ENCODE measurements around the gene N4BP2L1.
"Not testable (repeated sequence)": the region's sequence is repeated elsewhere in the genome, so short reads cannot be mapped to it uniquely, and the experiment has no call there.

The N4BP2L1 gene

DNA sequence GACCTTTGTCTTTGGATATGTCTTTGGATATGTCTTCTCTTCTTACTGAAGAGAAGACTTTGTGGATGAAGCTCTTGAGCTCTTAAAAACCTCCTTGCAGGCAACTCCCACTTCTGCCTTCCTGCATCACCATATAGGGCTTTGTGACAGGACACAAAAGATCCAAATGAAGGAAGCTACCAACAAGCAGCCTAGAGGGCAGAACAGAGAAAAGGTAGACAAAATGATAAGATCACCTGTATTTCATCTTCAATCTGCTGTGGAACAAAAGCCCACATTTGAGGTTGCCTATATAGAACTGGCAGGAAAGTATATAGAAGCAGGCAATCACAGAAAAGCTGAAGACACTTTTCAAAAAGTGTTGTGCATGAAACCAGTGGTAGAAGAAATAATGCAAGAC lies 42.5 kb downstream of the N4BP2L1 start:
- no peak overlapping the region for H3K4me3 Mint-ChIP-seq
- no peak overlapping the region for H3K27ac Mint-ChIP-seq
- H3K36me3 Mint-ChIP-seq, result no peaks in the 10 kb centered on the region
- H3K4me1 Mint-ChIP-seq (ENCODE audit: low read depth), result peaks cover 11% of the 10 kb centered on the region
- H3K27me3 Mint-ChIP-seq, result no peaks in the 10 kb centered on the region
- H3K9me3 Mint-ChIP-seq (ENCODE audit: low read depth), result no peaks in the 10 kb centered on the region

DNA sequence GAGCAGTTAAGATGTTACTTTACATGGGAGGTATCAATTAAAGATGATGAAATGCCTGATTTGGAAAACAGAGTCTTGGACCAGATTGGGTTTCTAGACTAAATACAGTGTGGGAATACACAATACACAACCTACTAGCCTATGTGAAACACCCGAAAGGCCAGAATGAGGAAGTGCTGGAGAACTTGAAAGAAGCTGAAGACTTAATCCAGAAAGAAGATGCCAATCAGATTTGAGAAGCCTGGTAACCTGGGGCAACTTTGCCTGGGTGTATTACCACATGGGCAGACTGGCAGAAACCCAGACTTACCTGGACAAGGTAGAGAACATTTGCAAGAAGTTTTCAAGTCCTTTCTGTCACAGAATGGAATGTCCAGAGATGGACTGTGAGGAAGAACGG lies 43.2 kb downstream of the N4BP2L1 start:
- Mint-ChIP-seq H3K27ac (no peak overlapping the region), H3K4me1 (ENCODE audit: low read depth) (peaks cover 5% of the 10 kb centered on the region), H3K9me3 (ENCODE audit: low read depth) (no peaks in the 10 kb centered on the region), H3K4me3 (no peak overlapping the region), H3K27me3 (no peaks in the 10 kb centered on the region), H3K36me3 (no peaks in the 10 kb centered on the region)

- Mint-ChIP-seq H3K27ac (no peak overlapping the region), H3K9me3 (ENCODE audit: low read depth) (no peaks in the 10 kb centered on the region), H3K27me3 (no peaks in the 10 kb centered on the region), H3K4me1 (ENCODE audit: low read depth) (no peaks in the 10 kb centered on the region), H3K4me3 (no peak overlapping the region), H3K36me3 (no peaks in the 10 kb centered on the region)
Measured at GRCh38 chr13:32383836-32384618, 43.9 kb downstream of the N4BP2L1 start.

DNA sequence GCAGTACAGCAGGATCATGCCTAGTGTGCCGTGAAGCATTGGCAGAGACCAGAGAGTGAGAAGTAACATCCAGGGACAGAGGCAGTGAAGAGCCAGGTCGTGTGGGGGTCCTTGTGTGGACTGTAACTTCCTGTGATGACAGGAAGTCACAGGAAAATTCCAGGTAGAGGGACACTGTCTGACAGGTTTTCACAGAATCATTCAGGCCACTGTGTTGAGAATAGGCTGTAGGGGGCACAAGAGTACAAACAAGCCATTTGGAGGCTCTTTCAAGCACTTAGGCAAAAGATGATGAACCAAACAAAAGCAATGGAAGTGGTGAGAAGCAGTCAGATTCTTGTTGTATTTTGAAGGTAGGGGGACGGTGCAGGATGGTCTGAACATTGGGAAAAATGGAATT lies 46.4 kb downstream of the N4BP2L1 start:
- H3K27ac Mint-ChIP-seq, result no peak overlapping the region
- no peaks in the 10 kb centered on the region for H3K9me3 Mint-ChIP-seq (ENCODE audit: low read depth)
- no peaks in the 10 kb centered on the region for H3K4me1 Mint-ChIP-seq (ENCODE audit: low read depth)
- no peaks in the 10 kb centered on the region for H3K27me3 Mint-ChIP-seq
- no peaks in the 10 kb centered on the region for H3K36me3 Mint-ChIP-seq
- H3K4me3 Mint-ChIP-seq, result no peak overlapping the region

- Mint-ChIP-seq H3K4me3 (no peak overlapping the region), H3K36me3 (peaks cover 3% of the 10 kb centered on the region), H3K27ac (no peak overlapping the region)
Measured at GRCh38 chr13:32378012-32378411, 49.9 kb downstream of the N4BP2L1 start.

DNA sequence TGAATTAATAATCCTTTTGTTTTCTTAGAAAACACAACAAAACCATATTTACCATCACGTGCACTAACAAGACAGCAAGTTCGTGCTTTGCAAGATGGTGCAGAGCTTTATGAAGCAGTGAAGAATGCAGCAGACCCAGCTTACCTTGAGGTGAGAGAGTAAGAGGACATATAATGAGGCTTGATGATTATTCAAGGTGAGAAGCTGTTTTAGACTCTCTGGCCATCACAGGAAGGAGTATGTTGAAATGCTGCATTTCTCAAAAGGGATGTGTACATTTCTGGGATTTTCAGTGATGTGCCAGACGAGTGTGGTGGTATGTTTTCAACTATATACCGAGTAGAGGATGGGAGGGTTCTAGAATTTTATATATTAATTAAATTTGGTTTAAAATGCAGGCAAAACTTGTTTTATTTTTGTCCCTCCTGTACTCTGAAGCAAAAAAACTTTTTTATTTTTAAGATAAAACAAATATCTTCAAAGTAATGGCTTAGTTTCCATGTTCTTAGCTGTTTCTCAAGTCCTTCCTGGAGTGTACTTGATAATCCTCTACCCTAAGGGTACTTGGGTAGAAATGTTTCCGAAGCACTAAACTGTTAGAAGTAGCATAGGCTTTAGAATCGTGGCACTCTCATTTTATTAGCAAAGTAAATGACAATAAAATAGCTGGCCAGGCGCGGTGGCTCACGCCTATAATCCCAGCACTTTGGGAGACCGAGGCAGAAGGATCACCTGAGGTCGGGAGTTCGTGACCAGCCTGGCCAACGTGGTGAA lies 51.1 kb downstream of the N4BP2L1 start:
- Mint-ChIP-seq H3K36me3 (peaks cover 9% of the 10 kb centered on the region), H3K27ac (no peak overlapping the region)

More at GRCh38 chr13:32378012-32378411, 49.9 kb downstream of the N4BP2L1 start:
- H3K4me1 Mint-ChIP-seq (ENCODE audit: low read depth), result no peaks in the 10 kb centered on the region
- no peaks in the 10 kb centered on the region for H3K9me3 Mint-ChIP-seq (ENCODE audit: low read depth)
- no peaks in the 10 kb centered on the region for H3K27me3 Mint-ChIP-seq

DNA sequence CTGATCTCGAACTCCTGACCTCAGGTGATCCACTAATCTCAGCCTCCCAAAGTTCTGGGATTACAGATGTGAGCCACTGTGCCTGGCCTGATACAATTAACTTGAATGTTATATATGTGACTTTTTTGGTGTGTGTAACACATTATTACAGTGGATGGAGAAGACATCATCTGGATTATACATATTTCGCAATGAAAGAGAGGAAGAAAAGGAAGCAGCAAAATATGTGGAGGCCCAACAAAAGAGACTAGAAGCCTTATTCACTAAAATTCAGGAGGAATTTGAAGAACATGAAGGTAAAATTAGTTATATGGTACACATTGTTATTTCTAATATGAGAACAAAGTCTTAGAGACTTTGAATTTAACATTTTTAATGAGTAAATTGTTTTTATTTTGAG lies 57.1 kb downstream of the N4BP2L1 start:
- Mint-ChIP-seq H3K9me3 (ENCODE audit: low read depth) (no peaks in the 10 kb centered on the region), H3K27me3 (no peaks in the 10 kb centered on the region), H3K4me1 (ENCODE audit: low read depth) (no peaks in the 10 kb centered on the region), H3K36me3 (peaks cover 16% of the 10 kb centered on the region), H3K27ac (no peak overlapping the region), H3K4me3 (no peak overlapping the region)

More for the DNA sequence above, 51.1 kb downstream of the N4BP2L1 start:
- H3K4me1 Mint-ChIP-seq (ENCODE audit: low read depth), result no peaks in the 10 kb centered on the region
- no peaks in the 10 kb centered on the region for H3K27me3 Mint-ChIP-seq
- H3K9me3 Mint-ChIP-seq (ENCODE audit: low read depth), result no peaks in the 10 kb centered on the region
- H3K4me3 Mint-ChIP-seq, result no peak overlapping the region

GRCh38 chr13:32362574-32362973 lies 65.4 kb downstream of the N4BP2L1 start:
- Mint-ChIP-seq H3K36me3 (peaks cover 8% of the 10 kb centered on the region), H3K9me3 (ENCODE audit: low read depth) (no peaks in the 10 kb centered on the region)

GRCh38 chr13:32355935-32356334 lies 72.0 kb downstream of the N4BP2L1 start:
- peaks cover 10% of the 10 kb centered on the region for H3K36me3 Mint-ChIP-seq
- H3K4me1 Mint-ChIP-seq (ENCODE audit: low read depth); H3K9me3 Mint-ChIP-seq (ENCODE audit: low read depth); H3K27me3 Mint-ChIP-seq; H3K27ac Mint-ChIP-seq; H3K4me3 Mint-ChIP-seq: not testable (repeated sequence)

More at GRCh38 chr13:32362574-32362973, 65.4 kb downstream of the N4BP2L1 start:
- Mint-ChIP-seq H3K4me3 (no peak overlapping the region), H3K27me3 (no peaks in the 10 kb centered on the region), H3K27ac (no peak overlapping the region), H3K4me1 (ENCODE audit: low read depth) (no peaks in the 10 kb centered on the region)

DNA sequence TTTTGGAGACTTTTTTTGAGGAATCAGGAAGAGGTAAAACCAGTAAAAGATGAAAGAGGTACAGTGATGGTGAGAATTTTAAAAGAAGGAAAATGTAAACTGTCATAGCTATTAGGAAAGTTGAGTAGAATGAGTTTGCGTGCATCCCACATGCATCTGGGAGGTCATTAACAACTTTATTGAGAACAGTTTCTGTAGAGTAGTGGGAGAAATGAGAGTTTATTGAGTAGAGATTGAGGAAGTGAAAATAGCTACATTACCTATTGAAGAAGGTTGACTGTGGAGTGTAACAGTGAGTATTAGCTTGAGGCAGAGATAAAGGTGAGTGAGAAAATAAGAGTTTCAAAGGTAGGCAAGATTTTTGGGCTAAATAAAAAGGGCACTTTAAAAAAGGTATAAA lies 73.9 kb downstream of the N4BP2L1 start:
- Mint-ChIP-seq H3K9me3 (ENCODE audit: low read depth) (no peaks in the 10 kb centered on the region), H3K4me3 (no peak overlapping the region), H3K36me3 (peaks cover 13% of the 10 kb centered on the region), H3K27me3 (no peaks in the 10 kb centered on the region), H3K4me1 (ENCODE audit: low read depth) (peaks cover 4% of the 10 kb centered on the region), H3K27ac (no peak overlapping the region)

DNA sequence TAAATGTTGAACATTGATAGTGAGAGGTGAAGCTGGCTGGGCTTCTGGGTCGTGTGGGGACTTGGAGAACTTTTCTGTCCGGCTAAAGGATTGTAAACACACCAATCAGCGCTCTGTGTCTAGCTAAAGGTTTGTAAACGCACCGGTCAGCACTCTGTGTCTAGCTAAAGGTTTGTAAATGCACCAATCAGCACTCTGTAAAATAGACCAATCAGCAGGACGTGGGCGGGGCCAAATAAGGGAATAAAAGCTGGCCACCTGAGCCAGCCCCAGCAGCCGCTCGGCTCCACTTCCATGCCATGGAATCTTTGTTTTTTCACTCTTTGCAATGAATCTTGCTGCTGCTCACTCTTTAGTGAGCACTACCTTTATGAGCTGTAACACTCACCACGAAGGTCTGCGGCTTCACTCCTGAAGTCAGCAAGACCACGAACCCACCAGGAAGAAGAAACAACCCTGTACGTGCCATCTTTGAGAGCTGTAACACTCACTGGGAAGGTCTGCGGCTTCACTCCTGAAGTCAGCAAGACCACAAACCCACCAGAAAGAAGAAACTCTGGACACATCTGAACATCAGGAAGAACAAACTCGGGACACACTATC lies 77.0 kb downstream of the N4BP2L1 start:
- not testable (repeated sequence) for H3K27ac Mint-ChIP-seq; H3K27me3 Mint-ChIP-seq; H3K4me3 Mint-ChIP-seq; H3K4me1 Mint-ChIP-seq (ENCODE audit: low read depth); H3K9me3 Mint-ChIP-seq (ENCODE audit: low read depth)
- H3K36me3 Mint-ChIP-seq, result peaks cover 12% of the 10 kb centered on the region
